OCI-LY7 (cell line): Measurements from ENCODE around the gene MOGAT3.

Experiments used
- CTCF ChIP-seq: fragments of 200-600 bp; sonication (generic); conservative IDR thresholded peaks from 2 replicates; pipeline ENCODE4 v1.5.1; 2014; ENCODE audit warnings: mild to moderate bottlenecking, antibody characterized with exemption, low read length, moderate library complexity, mixed read lengths
- EZH2phosphoT487 ChIP-seq: fragments of 200-600 bp; sonication (generic); IDR thresholded peaks from 2 replicates; pipeline ENCODE4 v1.6.1; 2018; ENCODE audit warnings: low read depth, borderline replicate concordance, mild to moderate bottlenecking, mixed run types, antibody characterized with exemption, low read length, moderate library complexity, mixed read lengths

- TF ChIP-seq CTCF (no peak), EZH2phosphoT487 (no peak)
Measured at GRCh38 chr7:101226721-101227120, 25.9 kb upstream of the MOGAT3 start.
